Common myeloid progenitor, CD34-positive (primary cell): ENCODE results near the gene ZBTB38.

Source experiments
- CTCF ChIA-PET: fragments of 350-600 bp; sonication (Branson Sonifier 250); formaldehyde crosslinking; loops from one replicate; lab custom pipeline; 2021; ENCODE audit warnings: antibody characterized with exemption; lab: Charles Lee
- POLR2A ChIA-PET: fragments of 350-600 bp; sonication (Branson Sonifier 250); formaldehyde crosslinking; loops from one replicate; lab custom pipeline; 2021; ENCODE audit warnings: antibody characterized with exemption; lab: Charles Lee
- DNase-seq, 3 donors: peaks; one replicate each; pipeline versions ENCODE4 v3.0.0 to v3.0.0-alpha.2; 2013
- H3K27ac ChIP-seq, 2 experiments: 1 replicate in 1 of 2; 2 replicates in 1 of 2; pipeline ENCODE4 v1.7.0; 2013; ENCODE audit warnings: inconsistent platforms in 2 of 2, low read length in 2 of 2, mild to moderate bottlenecking in 2 of 2, low read depth in 1 of 2, moderate library complexity in 1 of 2; ENCODE audit not compliant: severe bottlenecking in 2 of 2, insufficient read depth in 1 of 2, poor library complexity in 1 of 2
- H3K27me3 ChIP-seq, 5 experiments: replicated peaks in 2 of 5; 1 replicate in 3 of 5; 2 replicates in 2 of 5; pipeline versions ENCODE4 v1.6.1 to v1.7.0; 2013; ENCODE audit warnings: low read length in 4 of 5, mild to moderate bottlenecking in 2 of 5, moderate library complexity in 2 of 5, inconsistent platforms in 1 of 5; ENCODE audit not compliant: insufficient read depth in 5 of 5, control insufficient read depth in 4 of 5
- H3K36me3 ChIP-seq, 4 experiments: 1 replicate in 2 of 4; 2 replicates in 2 of 4; pipeline versions ENCODE4 v1.6.1 to v1.7.0; 2013; ENCODE audit warnings: low read length in 3 of 4, control low read depth in 1 of 4, mild to moderate bottlenecking in 1 of 4; ENCODE audit not compliant: control insufficient read depth in 4 of 4, insufficient read depth in 4 of 4
- H3K4me1 ChIP-seq, 4 experiments: 1 replicate in 3 of 4; 2 replicates in 1 of 4; pipeline versions ENCODE4 v1.6.1 to v1.7.1; 2013; ENCODE audit warnings: low read length in 3 of 4, mild to moderate bottlenecking in 3 of 4, control low read depth in 1 of 4, inconsistent platforms in 1 of 4, moderate library complexity in 1 of 4; ENCODE audit not compliant: control insufficient read depth in 4 of 4, insufficient read depth in 4 of 4; ENCODE audit errors: control extremely low read depth in 1 of 4
- H3K4me3 ChIP-seq, 7 experiments: 1 replicate in 4 of 7; 2 replicates in 3 of 7; pipeline versions ENCODE4 v1.5.1 to v1.7.0; 2013; ENCODE audit warnings: mild to moderate bottlenecking in 7 of 7, low read length in 6 of 7, moderate library complexity in 6 of 7, inconsistent platforms in 2 of 7, low read depth in 2 of 7, control low read depth in 1 of 7; ENCODE audit not compliant: insufficient read depth in 4 of 7, control insufficient read depth in 1 of 7; ENCODE audit errors: extremely low read depth in 1 of 7
- H3K9me3 ChIP-seq, 5 experiments: 1 replicate in 4 of 5; 2 replicates in 1 of 5; pipeline versions ENCODE4 v1.6.1 to v1.7.1; 2013; ENCODE audit warnings: low read length in 4 of 5, mild to moderate bottlenecking in 2 of 5, inconsistent platforms in 1 of 5, low read depth in 1 of 5, moderate library complexity in 1 of 5; ENCODE audit not compliant: control insufficient read depth in 4 of 5, insufficient read depth in 2 of 5; ENCODE audit errors: control extremely low read depth in 1 of 5
- WGBS: methylation state at CpG from one replicate; pipeline ENCODE4 v1.1.5; 2013; ENCODE audit not compliant: insufficient coverage; 5-methylcytosine and 5-hydroxymethylcytosine counted together

ZBTB38 gene

DNA sequence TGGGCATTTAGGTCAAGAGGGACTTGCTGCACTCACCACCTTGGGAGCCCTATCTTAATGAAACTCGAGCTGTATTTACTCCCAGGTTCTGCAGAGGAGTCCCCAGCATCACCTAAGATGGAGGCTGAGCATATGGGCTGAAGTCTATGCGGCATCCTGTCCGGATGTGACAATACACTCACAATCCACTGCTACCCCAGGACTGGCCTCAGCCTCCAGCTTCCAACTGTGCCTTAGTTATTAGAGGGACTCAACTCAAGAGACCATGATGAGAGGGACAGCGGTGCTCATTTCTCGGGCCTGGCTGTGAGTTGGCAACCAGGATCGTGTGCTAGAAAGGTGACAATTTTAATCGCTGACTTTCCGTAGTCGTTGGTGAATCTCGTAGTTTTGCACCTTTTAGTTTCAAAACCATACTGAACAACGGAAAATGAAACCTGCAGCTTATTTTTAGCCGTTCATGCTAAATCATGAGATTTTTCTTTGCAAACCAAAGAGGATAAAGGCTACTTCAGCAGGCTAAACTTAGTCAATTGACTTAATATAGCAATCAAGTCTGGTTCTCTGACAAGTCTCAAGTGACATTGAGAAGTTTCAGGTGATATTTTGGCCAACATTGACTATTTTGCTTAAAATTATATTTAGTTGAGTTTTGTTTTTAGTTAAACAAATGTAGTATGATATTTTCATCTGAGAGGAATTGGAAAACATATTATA lies 11.1 kb downstream of the ZBTB38 start:
- WGBS: 98% methylated on average over 11 of the region's 12 CpGs
- CTCF ChIA-PET: interaction anchor here (0.8 to 1.1 kb wide), 3 partner anchors 41 to 47 kb away, joined by 3 read pairs; no protein-coding TSS in a partner anchor
- no peak overlapping the region for H3K27ac ChIP-seq
- no peak overlapping the region for H3K4me3 ChIP-seq
- peaks cover 0 to 4% (median 0%) of the 10 kb centered on the region in 4 experiments for H3K4me1 ChIP-seq
- DNase-seq: no peak
- H3K9me3 ChIP-seq: no peaks in the 10 kb centered on the region
- POLR2A ChIA-PET: no interaction called here
- no peaks in the 10 kb centered on the region for H3K36me3 ChIP-seq
- no peaks in the 10 kb centered on the region for H3K27me3 ChIP-seq

DNA sequence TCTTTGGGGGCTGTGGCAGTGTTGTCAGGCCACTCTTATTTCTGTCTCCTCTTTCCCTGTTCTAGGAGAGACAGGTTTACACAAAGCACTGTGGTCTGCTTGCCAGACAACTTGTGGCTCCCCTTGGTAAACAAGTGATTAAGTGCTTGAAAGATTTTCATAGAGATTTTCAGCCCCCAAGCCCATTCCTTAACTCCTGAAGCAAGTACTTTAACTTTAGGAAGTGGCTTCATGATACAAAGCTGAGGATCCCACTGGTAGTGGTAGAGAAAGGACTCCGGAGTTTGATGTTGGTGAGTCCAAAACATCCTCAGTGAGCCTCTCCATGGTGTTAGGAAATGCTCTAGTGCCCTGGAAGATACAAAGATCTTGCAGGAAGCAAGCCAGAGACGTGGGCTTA lies 12.0 kb downstream of the ZBTB38 start:
- Histone ChIP-seq H3K4me1 (peaks cover 0 to 4% (median 0%) of the 10 kb centered on the region in 4 experiments), H3K36me3 (no peaks in the 10 kb centered on the region), H3K27me3 (no peaks in the 10 kb centered on the region), H3K9me3 (no peaks in the 10 kb centered on the region), H3K27ac (no peak overlapping the region), H3K4me3 (no peak overlapping the region)
- POLR2A ChIA-PET: no interaction called here
- no peak for DNase-seq
- WGBS: 94% methylated on average over 2 of the region's 2 CpGs
- CTCF ChIA-PET: interaction anchor here (1.2 to 1.3 kb wide), 2 partner anchors 20 to 23 kb away, joined by 3 read pairs; no protein-coding TSS in a partner anchor

GRCh38 chr3:141380987-141381386 lies 12.7 kb downstream of the ZBTB38 start:
- 100% methylated on average over 1 of the region's 2 CpGs for WGBS
- no peaks in the 10 kb centered on the region for H3K36me3 ChIP-seq
- POLR2A ChIA-PET: no interaction called here

GRCh38 chr3:141382571-141382970 lies 14.3 kb downstream of the ZBTB38 start:
- Histone ChIP-seq H3K4me1 (peaks cover 0 to 4% (median 0%) of the 10 kb centered on the region in 4 experiments), H3K27ac (no peak overlapping the region), H3K9me3 (no peaks in the 10 kb centered on the region), H3K36me3 (no peaks in the 10 kb centered on the region), H3K4me3 (no peak overlapping the region), H3K27me3 (no peaks in the 10 kb centered on the region)
- ChIA-PET CTCF (interaction anchor here (0.9 to 3.7 kb wide), 5 partner anchors 10 to 70 kb away, joined by 3 to 19 read pairs (median 5); no protein-coding TSS in a partner anchor), POLR2A (no interaction called here)
- no peak for DNase-seq
- 94% methylated on average over 2 of the region's 2 CpGs for WGBS

More at GRCh38 chr3:141380987-141381386, 12.7 kb downstream of the ZBTB38 start:
- no peak overlapping the region for H3K27ac ChIP-seq
- peaks cover 0 to 4% (median 0%) of the 10 kb centered on the region in 4 experiments for H3K4me1 ChIP-seq
- H3K4me3 ChIP-seq: no peak overlapping the region
- H3K9me3 ChIP-seq: no peaks in the 10 kb centered on the region
- CTCF ChIA-PET: interaction anchor here (1.2 to 1.3 kb wide), 2 partner anchors 20 to 22 kb away, joined by 3 read pairs; no protein-coding TSS in a partner anchor
- no peaks in the 10 kb centered on the region for H3K27me3 ChIP-seq
- no peak for DNase-seq

DNA sequence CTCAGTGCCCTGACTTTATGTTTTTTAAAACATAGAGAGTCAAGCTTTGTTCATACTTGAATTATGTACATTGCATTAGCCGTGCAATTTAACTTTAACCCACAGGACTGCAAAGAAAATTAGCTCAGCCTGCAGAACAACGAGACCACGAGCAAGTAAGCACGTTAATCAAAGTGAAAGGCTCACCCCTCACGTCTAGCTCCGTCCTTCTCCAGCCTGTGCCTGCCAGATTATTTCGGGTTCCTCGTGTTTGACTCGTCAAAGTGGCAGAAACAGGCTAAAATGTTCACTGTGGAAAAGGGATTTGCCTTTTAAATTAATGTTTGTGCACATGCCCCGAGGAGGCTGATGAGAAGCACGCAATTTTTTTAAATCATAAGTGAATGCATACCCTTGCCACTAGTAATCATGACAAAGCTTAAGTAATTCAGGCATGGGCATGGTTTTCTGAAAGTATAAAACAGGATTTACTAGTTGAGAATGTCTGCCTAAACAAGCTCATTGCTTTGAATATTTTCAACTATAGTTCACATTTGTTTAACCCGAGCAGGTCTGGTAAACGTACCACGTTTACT lies 15.3 kb downstream of the ZBTB38 start:
- H3K4me3 ChIP-seq: peak overlapping the region in 3 of 7 experiments; percentile 34 to 54 (median 50)
- CTCF ChIA-PET: interaction anchor here (0.9 to 3.7 kb wide), 12 partner anchors 8 to 71 kb away, joined by 3 to 19 read pairs (median 5); no protein-coding TSS in a partner anchor
- peaks cover 0 to 4% (median 0%) of the 10 kb centered on the region in 4 experiments for H3K4me1 ChIP-seq
- no peaks in the 10 kb centered on the region for H3K27me3 ChIP-seq
- no peaks in the 10 kb centered on the region for H3K36me3 ChIP-seq
- no peak overlapping the region for H3K27ac ChIP-seq
- WGBS: 27% methylated on average over 6 of the region's 14 CpGs
- no peaks in the 10 kb centered on the region for H3K9me3 ChIP-seq
- no peak for DNase-seq
- POLR2A ChIA-PET: no interaction called here

GRCh38 chr3:141384157-141384556 lies 15.9 kb downstream of the ZBTB38 start:
- ChIA-PET CTCF (interaction anchor here (0.9 to 3.7 kb wide), 11 partner anchors 9 to 70 kb away, joined by 3 to 19 read pairs (median 5); partner anchors contain the start of gene ZBTB38), POLR2A (interaction anchor here (0.7 kb wide), 1 partner anchor 32 kb away, joined by 3 read pairs; no protein-coding TSS in a partner anchor)
- DNase-seq: no peak
- H3K4me3 ChIP-seq: no peak overlapping the region
- peaks cover 0 to 4% (median 0%) of the 10 kb centered on the region in 4 experiments for H3K4me1 ChIP-seq
- no peaks in the 10 kb centered on the region for H3K9me3 ChIP-seq
- no peaks in the 10 kb centered on the region for H3K36me3 ChIP-seq
- no peaks in the 10 kb centered on the region for H3K27me3 ChIP-seq
- H3K27ac ChIP-seq: no peak overlapping the region
- WGBS: 80% methylated on average over 1 of the region's 4 CpGs
